Esophagus squamous epithelium (tissue), 5 donors: ENCODE data around the gene NR2E1. TPM values are rescaled to one million over a fixed set of nuclear protein-coding genes. Genes with fewer than 3 reads are reported as not detected.

ENCODE experiments used
- DNase-seq: peaks from one replicate; lab custom pipeline; 2025; lab: John Stamatoyannopoulos, UW
- H3K27ac ChIP-seq, 4 donors: fragments of 200-600 bp; sonication (generic); one replicate each; pipeline ENCODE4 v1.5.1; 2016 to 2019; ENCODE audit warnings: mild to moderate bottlenecking in 1 of 4
- H3K27me3 ChIP-seq, 4 donors: fragments of 200-600 bp; sonication (generic); 1 replicate in 3 of 4; 2 replicates in 1 of 4; pipeline versions ENCODE4 v1.5.1 to v1.6.0; 2017 to 2021; ENCODE audit warnings: antibody characterized with exemption in 1 of 4
- H3K36me3 ChIP-seq, 3 donors: fragments of 200-600 bp; sonication (generic); one replicate each; pipeline ENCODE4 v1.5.1; 2016 to 2019
- H3K4me1 ChIP-seq, 3 donors: fragments of 200-600 bp; sonication (generic); one replicate each; pipeline ENCODE4 v1.5.1; 2017 to 2019
- H3K4me3 ChIP-seq, 4 donors: fragments of 200-600 bp; sonication (generic); 1 replicate in 3 of 4; 2 replicates in 1 of 4; pipeline ENCODE4 v1.5.1; 2016 to 2019; ENCODE audit warnings: mild to moderate bottlenecking in 2 of 4, moderate library complexity in 1 of 4
- H3K9me3 ChIP-seq, 3 donors: fragments of 200-600 bp; sonication (generic); one replicate each; pipeline ENCODE4 v1.5.1; 2016 to 2019
- CTCF ChIP-seq, 6 experiments: fragments of 450-650 bp in 4 of 6; fragments of 200-600 bp in 2 of 6; sonication (generic) in 2 of 6; IDR thresholded peaks; one replicate each; pipeline ENCODE4 v1.5.1; 2016 to 2019; ENCODE audit warnings: antibody characterized with exemption in 6 of 6, mild to moderate bottlenecking in 4 of 6, moderate library complexity in 4 of 6
- POLR2A ChIP-seq, 4 donors: fragments of 450-650 bp; IDR thresholded peaks; one replicate each; pipeline ENCODE4 v1.6.1; 2017; ENCODE audit warnings: antibody characterized with exemption in 4 of 4, mild to moderate bottlenecking in 4 of 4, moderate library complexity in 3 of 4
- WGBS, 2 donors: methylation state at CpG; one replicate each; pipeline ENCODE4 v1.1.5; 2018; 5-methylcytosine and 5-hydroxymethylcytosine counted together
- intact Hi-C: fragments of 100-400 bp; cut with DNase I; formaldehyde crosslinking; loops from one replicate; pipeline ENCODE4 v1.15.0; 2022
- total RNA-seq, 4 donors: library from RNA; depleted of rRNA; stranded (reverse); fragments of >200 nt; gene quantifications; one replicate each; pipeline ENCODE4 v1.1.0, GENCODE V29; 2016
- donor health status: DM: yes; HTN: yes; CAD: no.

Gene NR2E1
- total RNA-seq, 4 donors from 2014 or later = not detected

DNA sequence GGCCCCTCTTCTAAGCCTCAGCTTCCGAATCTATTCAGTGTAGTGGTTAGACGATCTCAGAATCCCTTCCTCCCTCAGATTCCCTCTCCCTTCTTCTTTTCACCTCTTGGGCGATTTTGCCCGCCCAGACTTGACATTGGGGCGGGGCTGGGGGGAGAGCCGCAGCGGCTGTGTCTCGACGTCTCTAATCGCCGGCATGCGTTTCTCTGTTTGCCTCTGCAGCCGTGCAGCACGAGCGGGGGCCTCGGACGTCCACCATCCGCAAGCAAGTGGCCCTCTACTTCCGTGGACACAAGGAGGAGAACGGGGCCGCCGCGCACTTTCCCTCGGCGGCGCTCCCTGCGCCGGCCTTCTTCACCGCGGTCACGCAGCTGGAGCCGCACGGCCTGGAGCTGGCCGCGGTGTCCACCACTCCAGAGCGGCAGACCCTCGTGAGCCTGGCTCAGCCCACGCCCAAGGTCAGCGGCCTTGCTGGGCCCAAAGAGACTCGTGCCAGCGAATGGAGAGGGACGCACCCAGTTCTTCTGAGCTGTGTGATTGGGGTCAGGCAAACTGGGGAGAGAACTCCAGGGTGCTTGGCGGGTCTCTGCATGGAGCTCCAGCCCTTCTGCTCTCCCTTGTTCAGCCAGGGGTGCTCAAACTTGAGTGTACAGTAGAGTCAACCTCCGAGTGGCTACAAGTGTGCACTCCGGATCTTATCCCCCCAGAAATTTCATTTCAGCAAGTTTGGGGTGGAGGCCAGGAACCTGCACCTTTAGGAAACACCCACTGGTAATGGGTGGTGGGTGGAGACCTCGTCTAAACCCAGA lies 10.7 kb downstream of the NR2E1 start:
- WGBS, 2 donors = 11 to 14% methylated on average over 13 to 28 of the region's 46 CpGs
- no peak for TF ChIP-seq CTCF (IDR thresholded peaks at IDR 0.05)
- no peak for TF ChIP-seq POLR2A (IDR thresholded peaks at IDR 0.05)
- Histone ChIP-seq H3K4me1 (peaks cover 15 to 26% (median 15%) of the 10 kb centered on the region in 3 donors), H3K9me3 (no peaks in the 10 kb centered on the region), H3K4me3 (peak overlapping the region; percentile 26 to 64 (median 40)), H3K27me3 (peaks cover 14 to 100% (median 26%) of the 10 kb centered on the region in 4 donors), H3K36me3 (no peaks in the 10 kb centered on the region), H3K27ac (no peak overlapping the region)
- no peak for DNase-seq
- intact Hi-C loops = no loop called here

- no peak for DNase-seq
- whole genome bisulfite sequencing, 2 donors = 61 to 62% methylated on average over 3 to 4 of the region's 4 CpGs
- no peak overlapping the region for H3K27ac ChIP-seq
- intact Hi-C loops = no loop called here
- no peak overlapping the region for H3K4me3 ChIP-seq
- H3K4me1 ChIP-seq = peaks cover 15 to 20% (median 15%) of the 10 kb centered on the region in 3 donors
- TF ChIP-seq CTCF (IDR thresholded peaks at IDR 0.05) (no peak), POLR2A (IDR thresholded peaks at IDR 0.05) (no peak)
- H3K36me3 ChIP-seq = no peaks in the 10 kb centered on the region
- peaks cover 14 to 93% (median 20%) of the 10 kb centered on the region in 4 donors for H3K27me3 ChIP-seq
- no peaks in the 10 kb centered on the region for H3K9me3 ChIP-seq
These were observed 13.9 kb downstream of the NR2E1 start for GRCh38 chr6:108179741-108180140.

DNA sequence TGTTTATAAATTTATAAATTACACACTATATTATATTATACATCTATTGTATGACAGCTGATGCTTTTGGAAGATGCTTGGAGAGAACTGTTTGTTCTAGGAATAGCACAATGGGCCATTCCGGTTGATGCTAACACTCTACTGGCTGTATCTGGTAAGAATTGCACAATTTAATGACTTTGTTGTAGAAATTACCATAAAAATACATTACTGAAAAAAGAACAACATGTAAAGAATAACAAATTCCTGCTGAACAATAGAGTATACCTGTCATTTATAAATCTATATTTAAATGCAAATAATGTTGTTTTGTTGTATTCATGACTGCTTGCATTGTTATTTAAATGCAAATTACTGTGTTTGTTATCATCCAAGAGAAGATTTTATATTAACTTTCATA lies 14.4 kb downstream of the NR2E1 start:
- no peak for DNase-seq
- no peaks in the 10 kb centered on the region for H3K36me3 ChIP-seq
- no peak overlapping the region for H3K27ac ChIP-seq
- WGBS, 2 donors = 24 to 42% methylated on average over 1 of the region's 1 CpG
- no peak overlapping the region for H3K4me3 ChIP-seq
- intact Hi-C loops = no loop called here
- TF ChIP-seq CTCF (IDR thresholded peaks at IDR 0.05) = no peak
- TF ChIP-seq POLR2A (IDR thresholded peaks at IDR 0.05) = no peak
- H3K27me3 ChIP-seq = peaks cover 10 to 87% (median 15%) of the 10 kb centered on the region in 4 donors
- no peaks in the 10 kb centered on the region for H3K9me3 ChIP-seq
- peaks cover 12 to 15% (median 14%) of the 10 kb centered on the region in 3 donors for H3K4me1 ChIP-seq

- intact Hi-C loops = no loop called here
- Histone ChIP-seq H3K36me3 (no peaks in the 10 kb centered on the region), H3K9me3 (no peaks in the 10 kb centered on the region), H3K27ac (no peak overlapping the region), H3K4me3 (no peak overlapping the region), H3K27me3 (peaks cover 7 to 83% (median 12%) of the 10 kb centered on the region in 4 donors), H3K4me1 (peaks cover 7 to 10% (median 9%) of the 10 kb centered on the region in 3 donors)
- no peak for DNase-seq
- no peak for TF ChIP-seq CTCF (IDR thresholded peaks at IDR 0.05)
- no peak for TF ChIP-seq POLR2A (IDR thresholded peaks at IDR 0.05)
- WGBS, 2 donors = 63 to 70% methylated on average over 6 of the region's 6 CpGs
These were observed 15.0 kb downstream of the NR2E1 start for GRCh38 chr6:108180776-108181175.

- Histone ChIP-seq H3K27me3 (peaks cover 0 to 51% (median 0%) of the 10 kb centered on the region in 4 donors), H3K9me3 (no peaks in the 10 kb centered on the region), H3K36me3 (no peaks in the 10 kb centered on the region), H3K27ac (no peak overlapping the region), H3K4me1 (no peaks in the 10 kb centered on the region), H3K4me3 (no peak overlapping the region)
- no peak for TF ChIP-seq POLR2A (IDR thresholded peaks at IDR 0.05)
- TF ChIP-seq CTCF (IDR thresholded peaks at IDR 0.05) = no peak
- WGBS, 2 donors = 54 to 68% methylated on average over 2 of the region's 2 CpGs
- no peak for DNase-seq
- intact Hi-C loops = no loop called here
These were observed 20.4 kb downstream of the NR2E1 start for GRCh38 chr6:108186226-108186625.
